HG02973 (cell line): Measurements from ENCODE around the gene UBE2R2.

Source experiments
- ATAC-seq: cut with Tn5 transposase; IDR thresholded peaks from one replicate; pipeline ENCODE4 v1.9.1; 2021; ENCODE audit warnings: moderate library complexity; ENCODE audit not compliant: unreplicated experiment

UBE2R2 gene

DNA sequence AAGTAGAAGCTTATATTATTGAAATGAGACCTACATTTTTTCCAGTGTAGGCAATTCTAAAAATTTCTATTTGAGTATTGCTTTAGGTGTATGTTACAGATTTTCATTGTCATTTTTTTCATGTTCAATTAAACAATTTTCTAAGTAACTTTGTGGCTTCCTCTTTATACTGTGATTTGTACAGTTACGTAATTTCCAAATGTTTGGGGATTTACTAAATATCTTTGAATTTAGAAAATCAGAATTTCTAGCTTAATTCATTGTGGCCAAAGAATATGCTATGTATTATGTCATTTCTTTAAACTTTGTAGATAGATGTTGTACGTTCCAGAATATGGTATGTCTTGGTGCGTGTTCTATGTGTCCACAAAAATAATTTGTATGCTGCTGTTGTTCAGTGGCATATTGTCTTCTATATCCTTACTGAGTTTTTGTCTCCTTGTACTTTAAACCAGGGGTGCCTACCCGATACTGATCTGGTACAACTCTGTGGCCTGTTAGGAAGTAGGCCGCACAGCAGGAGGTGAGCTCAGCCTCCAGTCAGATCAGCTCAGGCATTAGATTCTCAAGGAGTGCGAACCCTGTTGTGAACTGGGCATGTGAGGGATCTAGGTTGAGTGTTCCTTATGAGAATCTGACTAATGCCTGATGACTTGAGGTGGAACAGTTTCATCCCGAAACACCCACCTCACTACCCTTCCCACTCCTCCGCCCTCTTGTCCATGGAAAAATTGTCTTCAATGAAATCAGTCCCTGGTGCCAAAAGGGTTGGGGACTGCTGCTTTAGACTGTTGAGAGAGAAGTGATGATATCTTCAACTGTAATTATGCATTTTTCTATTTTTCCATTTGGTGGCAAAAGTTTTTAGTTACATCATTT, 63.5 kb downstream of the UBE2R2 start:
- no peak for ATAC-seq

DNA sequence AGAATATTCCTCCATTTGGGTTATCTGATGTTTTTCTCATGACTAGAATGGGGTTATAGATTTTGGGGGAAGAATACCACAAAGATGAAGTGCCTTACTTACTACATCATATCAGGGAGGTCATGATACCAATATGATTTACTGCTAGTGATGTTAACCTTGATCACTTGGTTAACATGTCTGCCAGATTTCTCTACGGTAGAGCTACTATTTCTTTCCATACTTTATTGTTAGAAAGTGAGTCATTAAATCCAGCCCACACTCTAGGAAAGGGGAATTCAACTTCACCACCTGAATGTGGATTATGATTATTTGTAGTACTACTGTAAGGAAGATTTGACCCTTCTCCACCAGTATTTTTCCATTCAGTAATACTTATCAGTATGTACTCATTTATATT, 64.7 kb downstream of the UBE2R2 start:
- ATAC-seq = no peak

DNA sequence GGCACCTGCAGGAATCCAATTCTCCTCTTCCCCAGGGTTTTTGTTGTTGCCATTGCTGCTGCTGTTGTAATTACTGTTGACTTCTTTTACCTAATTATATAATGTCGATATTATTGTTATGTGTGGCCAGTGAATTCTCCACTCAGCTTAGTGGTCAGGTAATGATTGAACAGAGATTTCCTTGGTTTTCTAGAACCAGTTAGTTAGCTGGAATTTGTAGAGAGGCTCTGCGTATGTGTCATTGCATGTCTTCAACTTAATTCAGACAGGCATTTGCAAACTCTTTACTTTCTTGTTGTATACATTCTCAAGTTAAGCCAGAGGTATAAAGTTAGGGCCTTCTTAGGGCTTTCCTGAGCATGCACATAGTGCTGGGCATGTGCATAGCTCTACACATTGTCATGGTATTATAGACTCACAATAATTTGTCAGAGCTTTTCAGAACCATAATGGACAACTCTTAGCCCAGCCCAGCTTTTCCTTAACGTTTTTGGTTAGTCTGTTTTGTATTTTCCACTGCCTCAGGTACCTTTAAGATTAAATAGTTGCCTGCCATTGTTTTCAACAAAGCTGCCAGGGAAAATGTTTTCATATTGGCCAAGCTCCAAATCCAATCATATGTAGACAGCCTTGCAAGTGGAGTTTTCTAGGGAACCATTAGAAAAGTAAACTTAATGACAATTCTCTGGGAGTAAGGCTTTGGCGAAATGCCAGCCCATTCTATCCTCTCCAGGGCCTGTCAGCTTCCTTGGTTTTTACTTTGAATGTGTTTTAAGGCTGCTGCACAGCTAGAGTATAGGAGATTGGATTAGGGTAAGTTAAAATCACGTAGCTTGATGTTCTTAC, 68.1 kb downstream of the UBE2R2 start:
- ATAC-seq = no peak

DNA sequence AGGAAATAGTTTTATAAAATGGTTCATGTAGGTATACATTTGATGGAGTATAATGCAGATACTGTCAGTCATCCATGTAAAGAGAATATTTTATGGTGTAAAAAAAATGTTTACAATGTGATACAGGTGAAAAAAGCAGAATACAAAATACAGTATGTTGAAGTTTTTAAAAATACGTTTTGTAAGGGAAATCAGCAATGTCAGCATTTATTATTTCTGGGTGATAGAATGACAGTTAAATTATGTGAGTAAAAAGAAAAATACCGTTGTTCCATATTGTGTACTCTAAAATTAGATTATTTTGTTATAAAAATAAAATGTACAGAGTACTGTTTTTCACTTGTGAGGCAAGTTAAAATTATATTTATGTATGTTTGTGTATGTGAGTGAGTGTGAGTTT, 69.0 kb downstream of the UBE2R2 start:
- ATAC-seq = no peak

DNA sequence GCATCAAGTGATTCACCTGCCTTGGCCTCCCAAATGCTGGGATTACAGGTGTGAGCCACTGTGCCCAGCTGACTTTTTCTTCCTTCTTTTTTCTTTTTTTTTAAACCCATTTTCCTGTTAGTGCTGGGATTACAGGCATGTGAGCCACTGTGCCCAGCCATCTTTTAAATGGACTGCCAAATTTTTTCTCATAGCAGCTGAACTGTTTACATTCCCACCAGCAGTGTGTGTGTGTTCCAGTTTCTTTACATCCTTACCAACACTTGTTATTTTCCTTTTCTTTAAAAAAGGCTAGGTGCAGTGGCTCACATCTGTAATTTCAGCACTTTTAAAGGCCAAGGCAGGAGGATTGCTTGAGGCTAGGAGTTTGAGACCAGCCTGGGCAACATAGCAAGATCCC, 76.9 kb downstream of the UBE2R2 start:
- ATAC-seq = no peak

DNA sequence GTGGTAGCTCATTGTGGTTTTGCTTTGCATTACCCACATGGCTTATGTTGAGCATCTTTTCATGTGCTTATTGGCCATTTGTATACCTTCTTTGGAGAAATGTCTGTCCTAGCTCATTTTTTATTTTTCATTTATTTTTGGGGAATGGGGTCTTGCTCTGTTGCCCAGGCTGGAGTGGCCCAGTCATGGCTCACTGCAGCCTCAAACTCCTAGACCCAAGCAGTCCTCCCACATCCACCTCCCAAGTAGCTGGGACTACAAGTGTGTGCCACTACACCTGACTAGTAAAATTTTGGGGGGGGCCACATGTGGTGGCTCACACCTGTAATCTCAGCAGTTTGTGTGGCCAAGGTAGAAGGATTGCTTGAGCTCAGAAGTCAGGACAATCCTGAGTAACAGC, 77.4 kb downstream of the UBE2R2 start:
- no peak for ATAC-seq

DNA sequence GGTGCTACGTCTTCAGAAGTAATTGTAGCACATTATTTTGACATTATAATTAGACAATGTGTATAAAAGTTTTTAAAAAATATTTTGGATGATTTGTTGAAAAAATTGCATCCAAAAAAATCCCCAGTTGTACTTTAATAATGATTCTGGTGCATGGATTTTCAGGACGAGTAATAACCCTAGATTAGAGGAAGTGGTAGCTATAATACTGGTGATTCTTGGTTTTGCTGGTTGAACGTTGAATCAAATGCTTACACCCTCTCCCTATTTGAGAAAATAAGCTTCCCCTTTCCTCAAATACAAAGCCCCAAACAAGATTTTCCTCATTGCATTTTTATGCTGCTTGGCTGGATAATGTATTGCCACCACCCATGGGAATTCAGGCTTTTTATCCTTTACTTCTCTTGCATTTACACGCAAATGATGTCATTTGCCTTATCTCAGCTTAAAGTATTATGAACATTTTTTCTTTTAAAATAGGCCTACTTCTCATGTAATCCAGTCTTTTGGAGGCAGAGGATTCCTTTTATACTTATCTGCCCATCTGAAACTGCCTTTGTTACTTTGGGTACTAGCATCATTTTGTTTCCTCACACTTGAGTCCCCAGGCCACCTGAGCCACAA, 86.3 kb downstream of the UBE2R2 start:
- no peak for ATAC-seq

DNA sequence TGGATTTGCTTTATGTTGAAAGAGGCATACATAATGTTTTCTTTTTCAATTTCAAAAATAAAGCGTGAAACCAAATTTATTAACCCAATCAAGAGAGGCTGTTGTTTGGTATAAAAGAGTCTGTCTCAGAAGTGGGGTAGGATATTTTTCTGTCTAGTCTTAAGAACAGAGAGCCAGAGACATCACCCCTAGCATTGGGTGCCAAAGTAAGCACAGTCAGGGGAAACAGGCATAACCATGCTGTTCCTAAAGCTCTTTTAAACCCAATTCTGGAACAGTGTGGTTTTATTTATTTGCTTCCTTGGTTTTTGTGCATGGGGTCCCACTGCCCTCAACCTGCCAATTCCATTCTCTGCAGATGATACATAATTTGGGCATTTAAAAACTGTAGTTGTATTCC, 88.2 kb downstream of the UBE2R2 start:
- ATAC-seq = no peak

DNA sequence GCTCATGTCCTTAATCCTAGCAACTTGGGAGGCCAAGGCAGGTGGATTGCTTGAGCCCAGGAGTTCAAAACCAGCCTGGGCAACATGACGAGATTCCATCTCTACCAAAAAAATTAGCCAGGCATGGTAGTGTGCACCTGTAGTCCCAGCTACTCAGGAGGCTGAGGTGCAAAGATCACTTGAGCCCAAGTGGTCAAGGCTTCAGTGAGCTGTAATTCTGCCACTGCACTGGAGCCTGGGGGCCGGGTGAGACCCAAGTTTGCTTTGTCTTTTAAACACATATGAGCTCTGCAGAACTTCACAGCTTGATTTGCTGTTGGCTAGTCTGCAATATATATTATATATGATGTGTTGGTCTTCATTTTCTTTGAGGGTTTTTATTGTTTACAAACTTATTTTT, 89.8 kb downstream of the UBE2R2 start:
- ATAC-seq = no peak

DNA sequence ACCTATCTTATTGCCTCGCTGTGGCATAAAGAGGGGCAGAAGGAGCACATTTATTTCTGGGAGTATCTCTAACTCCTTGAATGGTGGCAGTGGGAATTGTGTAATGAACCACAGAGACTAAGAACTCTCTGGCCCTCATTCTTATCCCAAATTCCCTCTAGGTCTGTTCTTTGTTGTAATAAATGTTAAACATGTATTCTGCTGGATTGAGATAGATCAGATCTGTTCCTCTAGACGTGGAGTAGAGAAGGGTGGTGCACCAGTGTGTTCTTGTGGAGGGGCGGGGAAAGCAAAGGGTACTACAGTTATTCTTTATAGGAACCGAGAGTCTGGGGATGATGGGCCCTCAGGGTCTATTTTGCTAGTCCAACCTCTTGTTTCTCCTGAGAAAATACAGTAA, 90.4 kb downstream of the UBE2R2 start:
- no peak for ATAC-seq

DNA sequence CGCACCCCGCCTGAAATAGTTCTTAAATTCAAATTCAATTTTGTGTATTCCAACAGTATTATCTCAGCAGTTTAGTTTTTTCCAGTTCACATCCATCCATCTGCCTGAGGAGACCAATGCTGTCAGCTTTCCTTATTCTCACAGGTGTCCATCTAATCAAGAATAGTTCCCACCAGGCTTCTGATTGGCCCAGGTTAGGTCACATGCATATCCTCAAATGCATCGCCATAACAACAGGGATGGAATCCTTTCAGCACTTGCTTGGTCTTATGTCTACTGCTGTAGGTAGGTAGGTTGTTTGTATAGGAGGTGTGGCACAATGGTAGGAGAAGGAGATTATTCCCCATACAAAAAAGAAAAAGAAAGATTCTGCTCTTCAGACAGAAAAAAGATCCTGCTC, 91.2 kb downstream of the UBE2R2 start:
- no peak for ATAC-seq

DNA sequence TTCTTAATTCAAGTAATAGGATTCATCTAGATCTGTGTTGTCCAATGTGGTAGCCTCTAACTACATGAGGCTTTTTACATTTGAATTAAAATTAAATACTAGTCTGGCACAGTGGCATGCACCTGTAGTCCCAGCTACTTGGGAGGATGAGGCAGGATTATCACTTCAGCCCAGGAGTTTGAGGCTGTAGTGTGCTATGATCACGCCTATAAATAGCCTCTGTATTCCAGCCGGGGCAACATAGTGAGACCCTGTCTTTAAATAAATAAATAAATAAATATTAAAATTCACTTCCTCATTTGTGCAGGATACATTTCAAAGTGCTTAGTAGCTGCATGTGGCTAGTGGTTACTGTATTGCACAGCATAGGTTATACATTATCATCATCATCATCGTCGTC, 91.8 kb downstream of the UBE2R2 start:
- ATAC-seq = no peak

DNA sequence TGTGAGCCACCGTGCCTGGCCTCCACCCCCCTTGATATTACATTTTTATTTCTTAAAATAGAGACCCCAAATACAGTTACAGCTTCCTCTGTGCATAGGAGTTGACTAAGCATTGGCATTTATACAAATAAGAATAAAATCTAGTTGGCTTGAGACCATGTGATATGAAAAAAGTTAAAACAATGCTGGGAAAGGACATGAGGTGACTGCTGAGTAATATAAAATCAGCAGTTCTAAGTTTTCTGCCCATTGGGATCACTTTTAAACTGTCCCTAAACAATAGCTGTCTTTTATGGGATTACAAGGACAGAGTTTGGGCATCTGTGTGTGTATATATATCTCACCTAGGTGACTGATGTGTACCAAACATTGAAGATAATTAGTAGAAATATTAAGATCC, 96.6 kb downstream of the UBE2R2 start:
- no peak for ATAC-seq

DNA sequence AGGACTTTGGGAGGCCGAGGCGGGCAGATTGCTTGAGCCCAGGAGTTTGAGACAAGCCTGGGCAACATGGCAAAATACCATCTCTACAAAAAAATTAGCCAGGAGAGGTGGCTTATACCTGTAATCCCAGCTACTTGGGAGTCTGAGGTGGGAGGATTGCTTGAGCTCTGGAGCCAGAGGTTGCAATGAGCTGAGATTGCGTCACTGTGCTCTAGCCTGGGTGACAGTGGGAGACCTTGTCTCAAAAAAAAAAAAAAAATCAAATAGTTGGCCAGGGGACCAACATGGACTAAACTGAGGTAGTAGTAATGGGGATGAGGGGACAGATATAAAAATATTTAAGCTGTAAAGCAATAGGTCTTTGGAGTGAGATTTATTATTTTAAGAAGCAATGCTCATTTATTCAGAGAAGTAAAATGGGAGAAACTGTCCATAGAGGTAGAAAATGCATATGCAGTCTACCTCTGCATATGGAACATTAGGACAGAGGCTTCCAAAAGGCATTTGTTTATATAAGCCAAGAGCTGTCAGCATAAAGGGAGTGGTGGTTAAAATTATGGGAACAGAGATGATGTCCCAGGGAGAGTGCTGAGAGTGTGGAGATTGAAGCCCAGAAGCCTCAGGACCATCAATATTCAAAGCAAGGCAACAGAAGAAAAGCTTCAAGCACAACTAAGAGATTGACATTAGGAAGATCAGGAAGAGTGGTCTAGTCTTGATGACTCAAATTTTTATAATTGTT, 98.1 kb downstream of the UBE2R2 start:
- ATAC-seq = no peak

DNA sequence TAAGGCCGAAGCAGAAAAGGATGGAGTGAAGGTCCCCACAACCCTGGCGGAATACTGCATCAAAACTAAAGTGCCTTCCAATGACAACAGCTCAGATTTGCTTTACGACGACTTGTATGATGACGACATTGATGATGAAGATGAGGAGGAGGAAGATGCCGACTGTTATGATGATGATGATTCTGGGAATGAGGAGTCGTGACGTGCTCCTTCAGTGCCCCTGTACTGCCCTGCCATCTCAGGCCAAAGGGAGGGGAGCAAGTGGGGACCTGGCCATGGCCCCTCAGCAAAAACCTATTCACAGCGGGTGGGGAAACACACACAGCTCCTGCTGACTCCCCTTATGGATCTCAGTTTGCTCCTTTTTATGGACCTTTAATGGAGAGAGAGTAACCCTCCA, 100.1 kb downstream of the UBE2R2 start:
- no peak for ATAC-seq

DNA sequence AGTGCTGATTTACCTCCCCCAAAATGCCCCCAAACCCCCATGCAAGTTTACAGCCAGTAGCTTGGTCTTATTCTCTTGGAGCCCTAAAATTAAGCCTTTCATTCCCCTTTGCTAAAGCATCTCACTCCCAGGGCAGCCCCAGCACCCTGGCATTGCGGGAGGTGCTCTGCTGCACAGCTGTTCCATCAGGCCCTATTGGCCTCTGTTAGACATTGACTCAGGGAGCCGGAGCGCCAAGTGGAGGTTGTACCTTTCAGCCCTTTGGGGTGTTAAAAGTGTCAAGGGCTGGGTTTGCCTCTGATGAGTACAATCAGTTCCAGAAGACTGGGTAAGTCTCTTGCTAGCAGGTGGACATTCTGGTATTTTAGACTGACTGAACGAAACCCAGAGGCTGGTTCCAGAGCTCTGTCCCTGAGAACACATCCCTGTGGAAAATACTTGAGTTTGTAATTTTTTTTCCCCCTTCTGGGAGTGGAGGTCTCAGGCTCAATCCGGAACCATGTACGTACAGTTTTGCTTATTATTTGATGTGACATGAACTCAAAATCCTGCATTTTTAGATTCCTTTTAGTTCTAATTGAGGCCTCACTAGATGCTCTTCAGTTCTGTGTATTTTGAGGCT, 102.4 kb downstream of the UBE2R2 start:
- ATAC-seq = no peak

DNA sequence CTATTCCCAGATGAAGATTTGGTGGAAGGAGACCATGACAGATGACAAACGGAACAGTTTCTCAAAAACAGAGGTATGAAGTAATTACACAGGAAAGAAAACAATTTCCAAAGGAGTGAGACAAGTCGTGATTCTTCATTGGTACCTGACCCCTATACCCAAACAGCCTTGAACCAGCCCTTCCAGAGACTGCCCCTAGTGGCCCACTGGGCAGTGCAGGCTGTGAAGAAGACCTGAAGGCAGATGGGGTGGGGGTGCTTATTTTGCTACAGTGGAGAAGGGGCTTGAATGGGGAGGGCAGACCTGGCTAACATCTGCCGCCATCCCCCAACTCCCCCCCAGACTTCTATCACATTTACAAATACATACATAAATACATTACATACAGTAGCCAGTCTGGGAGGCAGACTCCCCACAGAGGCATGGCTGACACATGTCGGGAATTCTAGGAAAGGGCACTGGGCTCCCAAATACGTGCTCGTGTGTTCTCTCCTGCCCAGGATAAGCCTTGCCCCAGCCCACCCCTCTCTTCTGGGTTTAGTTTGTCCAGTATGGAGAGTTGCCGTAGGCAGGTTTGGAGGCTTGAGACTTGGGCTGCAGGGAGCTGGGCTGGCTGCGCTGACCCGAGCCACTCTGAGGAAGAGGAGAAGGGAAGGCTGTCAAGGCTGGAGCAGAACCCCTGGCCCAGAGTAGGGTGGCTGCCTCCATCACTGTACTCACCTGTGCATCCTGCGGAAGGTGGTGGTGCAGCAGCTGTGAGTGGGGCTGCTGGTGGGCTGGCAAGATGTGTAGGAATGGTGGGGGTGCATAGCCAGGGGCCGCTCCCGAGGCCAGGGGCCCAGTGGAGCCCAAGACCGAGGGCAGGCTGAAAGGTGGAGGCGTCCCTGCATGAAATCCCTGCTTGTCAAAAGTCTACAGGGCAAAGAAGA, 105.3 kb downstream of the UBE2R2 start:
- no peak for ATAC-seq

DNA sequence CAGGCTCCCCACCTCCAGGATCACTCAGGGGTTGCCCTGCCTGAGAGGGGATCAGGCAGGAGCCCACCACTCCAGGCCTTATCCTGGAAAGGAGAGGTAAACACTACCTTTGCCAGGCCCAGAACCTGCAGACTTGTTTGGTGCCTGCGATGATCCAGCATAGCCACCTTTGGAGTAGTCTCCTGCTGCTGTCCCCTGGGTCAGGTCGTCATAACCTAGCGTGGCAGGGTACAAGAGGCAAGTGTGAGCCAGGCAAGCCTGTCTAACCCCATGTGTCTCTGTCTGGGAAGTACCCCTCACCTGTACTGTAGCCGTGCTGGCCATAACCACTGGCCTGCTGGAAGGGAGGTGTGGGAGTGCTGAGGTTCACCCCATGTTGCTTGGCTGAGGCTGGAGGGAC, 106.1 kb downstream of the UBE2R2 start:
- no peak for ATAC-seq

DNA sequence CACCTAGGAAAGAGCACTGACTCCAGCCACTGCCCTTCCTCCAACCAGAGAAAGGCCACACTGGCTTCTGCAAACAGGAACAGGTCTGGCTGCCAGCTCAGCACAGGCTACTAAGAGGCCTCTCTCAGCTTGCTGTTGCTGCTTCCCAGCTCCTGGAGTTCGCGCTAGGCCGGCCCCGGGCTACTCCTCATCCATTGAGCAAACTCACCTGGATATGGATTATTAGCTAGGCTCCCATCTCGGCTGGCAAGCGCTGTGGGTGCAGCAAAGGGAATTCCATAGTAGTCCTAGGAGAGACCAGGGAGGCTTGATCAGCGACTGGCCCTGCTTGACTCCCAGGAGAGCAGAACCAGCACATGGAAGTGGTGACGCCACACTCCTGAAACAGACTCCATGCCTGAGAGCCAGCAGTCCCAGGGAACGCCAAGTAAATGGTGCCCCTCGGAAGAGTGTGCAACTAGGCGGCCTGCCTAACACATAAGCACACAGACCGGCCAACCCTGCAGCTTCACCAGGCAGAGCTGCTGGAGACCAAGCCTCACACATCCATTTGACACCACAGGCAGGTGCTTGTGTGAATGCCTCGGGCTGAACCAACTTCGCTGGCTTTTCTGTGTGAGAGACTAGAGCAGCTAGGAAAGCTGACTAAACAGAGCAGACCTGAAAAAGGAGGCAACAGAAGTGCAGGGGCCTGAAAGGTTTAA, 107.2 kb downstream of the UBE2R2 start:
- ATAC-seq = no peak
